ENCODE measurements around the gene TBC1D22A.
"Not testable (repeated sequence)": the region's sequence is repeated elsewhere in the genome, so short reads cannot be mapped to it uniquely, and the experiment has no call there.

TBC1D22A gene

GRCh38 chr22:46730568-46731245, 31.7 kb upstream of the TBC1D22A start:
- Histone ChIP-seq H3K9me3 (ENCODE audit: control insufficient read depth, low read length) (no peaks in the 10 kb centered on the region), H3K27me3 (replicated peaks; ENCODE audit: control insufficient read depth, insufficient read depth, low read length) (no peaks in the 10 kb centered on the region), H3K4me3 (ENCODE audit: low read length) (no peak overlapping the region), H3K9ac (ENCODE audit: low read length) (no peak overlapping the region), H3K4me1 (ENCODE audit: control insufficient read depth, insufficient read depth, low read length) (peaks cover 15% of the 10 kb centered on the region), H3K36me3 (ENCODE audit: control insufficient read depth, insufficient read depth, low read length, severe bottlenecking) (no peaks in the 10 kb centered on the region)
- DNase-seq (ENCODE audit: low read depth), result peak; percentile 34

- no peak overlapping the region for H3K4me3 ChIP-seq (ENCODE audit: low read length)
- H3K9ac ChIP-seq (ENCODE audit: low read length), result no peak overlapping the region
- no peaks in the 10 kb centered on the region for H3K27me3 ChIP-seq (replicated peaks; ENCODE audit: control insufficient read depth, insufficient read depth, low read length)
- peaks cover 15% of the 10 kb centered on the region for H3K4me1 ChIP-seq (ENCODE audit: control insufficient read depth, insufficient read depth, low read length)
- H3K9me3 ChIP-seq (ENCODE audit: control insufficient read depth, low read length), result no peaks in the 10 kb centered on the region
- no peaks in the 10 kb centered on the region for H3K36me3 ChIP-seq (ENCODE audit: control insufficient read depth, insufficient read depth, low read length, severe bottlenecking)
- DNase-seq (ENCODE audit: low read depth), result peak; percentile 39
Observed at GRCh38 chr22:46731246-46732040, 31.0 kb upstream of the TBC1D22A start.

GRCh38 chr22:46732041-46732379, 30.4 kb upstream of the TBC1D22A start:
- no peak overlapping the region for H3K9ac ChIP-seq (ENCODE audit: low read length)
- no peak for DNase-seq (ENCODE audit: low read depth)
- peaks cover 20% of the 10 kb centered on the region for H3K4me1 ChIP-seq (ENCODE audit: control insufficient read depth, insufficient read depth, low read length)
- no peaks in the 10 kb centered on the region for H3K9me3 ChIP-seq (ENCODE audit: control insufficient read depth, low read length)
- no peak overlapping the region for H3K4me3 ChIP-seq (ENCODE audit: low read length)
- H3K27me3 ChIP-seq (replicated peaks; ENCODE audit: control insufficient read depth, insufficient read depth, low read length), result no peaks in the 10 kb centered on the region
- no peaks in the 10 kb centered on the region for H3K36me3 ChIP-seq (ENCODE audit: control insufficient read depth, insufficient read depth, low read length, severe bottlenecking)

- H3K4me1 ChIP-seq (ENCODE audit: control insufficient read depth, insufficient read depth, low read length), result peaks cover 22% of the 10 kb centered on the region
- H3K36me3 ChIP-seq (ENCODE audit: control insufficient read depth, insufficient read depth, low read length, severe bottlenecking), result no peaks in the 10 kb centered on the region
- no peak overlapping the region for H3K4me3 ChIP-seq (ENCODE audit: low read length)
- H3K9ac ChIP-seq (ENCODE audit: low read length), result no peak overlapping the region
- no peaks in the 10 kb centered on the region for H3K9me3 ChIP-seq (ENCODE audit: control insufficient read depth, low read length)
- H3K27me3 ChIP-seq (replicated peaks; ENCODE audit: control insufficient read depth, insufficient read depth, low read length), result no peaks in the 10 kb centered on the region
- no peak for DNase-seq (ENCODE audit: low read depth)
Observed at GRCh38 chr22:46732513-46732912, 29.9 kb upstream of the TBC1D22A start.

- not testable (repeated sequence) for H3K4me3 ChIP-seq (ENCODE audit: low read length); H3K9ac ChIP-seq (ENCODE audit: low read length); H3K36me3 ChIP-seq (ENCODE audit: control insufficient read depth, insufficient read depth, low read length, severe bottlenecking); H3K27me3 ChIP-seq (replicated peaks; ENCODE audit: control insufficient read depth, insufficient read depth, low read length); H3K9me3 ChIP-seq (ENCODE audit: control insufficient read depth, low read length)
- peak; percentile 42 for DNase-seq (ENCODE audit: low read depth)
- H3K4me1 ChIP-seq (ENCODE audit: control insufficient read depth, insufficient read depth, low read length), result peaks cover 24% of the 10 kb centered on the region
Observed at GRCh38 chr22:46734213-46734722, 28.2 kb upstream of the TBC1D22A start.

- Histone ChIP-seq H3K4me1 (ENCODE audit: control insufficient read depth, insufficient read depth, low read length) (peaks cover 30% of the 10 kb centered on the region), H3K4me3 (ENCODE audit: low read length) (no peak overlapping the region), H3K9ac (ENCODE audit: low read length) (no peak overlapping the region), H3K27me3 (replicated peaks; ENCODE audit: control insufficient read depth, insufficient read depth, low read length) (no peaks in the 10 kb centered on the region), H3K9me3 (ENCODE audit: control insufficient read depth, low read length) (no peaks in the 10 kb centered on the region), H3K36me3 (ENCODE audit: control insufficient read depth, insufficient read depth, low read length, severe bottlenecking) (no peaks in the 10 kb centered on the region)
- DNase-seq (ENCODE audit: low read depth), result no peak
Observed at GRCh38 chr22:46734830-46735453, 27.5 kb upstream of the TBC1D22A start.

- no peak for DNase-seq (ENCODE audit: low read depth)
- H3K9ac ChIP-seq (ENCODE audit: low read length), result peak overlapping the region; percentile 85
- H3K4me3 ChIP-seq (ENCODE audit: low read length), result peak overlapping the region; percentile 91
- H3K4me1 ChIP-seq (ENCODE audit: control insufficient read depth, insufficient read depth, low read length), result peaks cover 35% of the 10 kb centered on the region
- H3K9me3 ChIP-seq (ENCODE audit: control insufficient read depth, low read length), result no peaks in the 10 kb centered on the region
- no peaks in the 10 kb centered on the region for H3K36me3 ChIP-seq (ENCODE audit: control insufficient read depth, insufficient read depth, low read length, severe bottlenecking)
- no peaks in the 10 kb centered on the region for H3K27me3 ChIP-seq (replicated peaks; ENCODE audit: control insufficient read depth, insufficient read depth, low read length)
Observed at GRCh38 chr22:46735747-46736608, 26.5 kb upstream of the TBC1D22A start.

- Histone ChIP-seq H3K27me3 (replicated peaks; ENCODE audit: control insufficient read depth, insufficient read depth, low read length) (no peaks in the 10 kb centered on the region), H3K36me3 (ENCODE audit: control insufficient read depth, insufficient read depth, low read length, severe bottlenecking) (no peaks in the 10 kb centered on the region), H3K9me3 (ENCODE audit: control insufficient read depth, low read length) (no peaks in the 10 kb centered on the region), H3K4me1 (ENCODE audit: control insufficient read depth, insufficient read depth, low read length) (peaks cover 38% of the 10 kb centered on the region), H3K9ac (ENCODE audit: low read length) (peak overlapping the region; percentile 85), H3K4me3 (ENCODE audit: low read length) (peak overlapping the region; percentile 91)
- DNase-seq (ENCODE audit: low read depth), result no peak
Observed at GRCh38 chr22:46736705-46737104, 25.7 kb upstream of the TBC1D22A start.

GRCh38 chr22:46737105-46737975, 25.1 kb upstream of the TBC1D22A start:
- Histone ChIP-seq H3K27me3 (replicated peaks; ENCODE audit: control insufficient read depth, insufficient read depth, low read length) (no peaks in the 10 kb centered on the region), H3K9ac (ENCODE audit: low read length) (peak overlapping the region; percentile 85), H3K4me1 (ENCODE audit: control insufficient read depth, insufficient read depth, low read length) (peaks cover 38% of the 10 kb centered on the region), H3K4me3 (ENCODE audit: low read length) (peak overlapping the region; percentile 91), H3K9me3 (ENCODE audit: control insufficient read depth, low read length) (no peaks in the 10 kb centered on the region), H3K36me3 (ENCODE audit: control insufficient read depth, insufficient read depth, low read length, severe bottlenecking) (no peaks in the 10 kb centered on the region)
- peak; percentile 71 for DNase-seq (ENCODE audit: low read depth)

GRCh38 chr22:46737976-46738646, 24.3 kb upstream of the TBC1D22A start, which contains the start of gene CERK:
CERK (minus strand) TSS chr22:46738252; CDS start chr22:46738148, 104 bp downstream.
- peaks cover 38% of the 10 kb centered on the region for H3K4me1 ChIP-seq (ENCODE audit: control insufficient read depth, insufficient read depth, low read length)
- no peaks in the 10 kb centered on the region for H3K36me3 ChIP-seq (ENCODE audit: control insufficient read depth, insufficient read depth, low read length, severe bottlenecking)
- H3K4me3 ChIP-seq (ENCODE audit: low read length), result peak within 1 kb of the TSS; percentile 91
- H3K9ac ChIP-seq (ENCODE audit: low read length), result peak within 1 kb of the TSS; percentile 88
- no peaks in the 10 kb centered on the region for H3K27me3 ChIP-seq (replicated peaks; ENCODE audit: control insufficient read depth, insufficient read depth, low read length)
- H3K9me3 ChIP-seq (ENCODE audit: control insufficient read depth, low read length), result no peaks in the 10 kb centered on the region
- peak; percentile 92 for DNase-seq (ENCODE audit: low read depth)

All from adipocyte (in vitro differentiated cells).